ENCODE data around the gene IGF2BP3.

- no peak for TF ChIP-seq CTCF (IDR thresholded peaks at IDR 0.05)
- TF ChIP-seq ZFX (IDR thresholded peaks at IDR 0.05; ENCODE audit: borderline replicate concordance), result no peak
Measured at GRCh38 chr7:23308754-23309153, 161.5 kb downstream of the IGF2BP3 start.

Data from 22Rv1 (cell line).